ENCODE results near the gene NDUFS2. TPM values are rescaled to one million over a fixed set of nuclear protein-coding genes. Genes with fewer than 3 reads are reported as not detected.

Gene NDUFS2
- total RNA-seq, 2 donors from 2014 or later, result 46.4 to 67.2 TPM

DNA sequence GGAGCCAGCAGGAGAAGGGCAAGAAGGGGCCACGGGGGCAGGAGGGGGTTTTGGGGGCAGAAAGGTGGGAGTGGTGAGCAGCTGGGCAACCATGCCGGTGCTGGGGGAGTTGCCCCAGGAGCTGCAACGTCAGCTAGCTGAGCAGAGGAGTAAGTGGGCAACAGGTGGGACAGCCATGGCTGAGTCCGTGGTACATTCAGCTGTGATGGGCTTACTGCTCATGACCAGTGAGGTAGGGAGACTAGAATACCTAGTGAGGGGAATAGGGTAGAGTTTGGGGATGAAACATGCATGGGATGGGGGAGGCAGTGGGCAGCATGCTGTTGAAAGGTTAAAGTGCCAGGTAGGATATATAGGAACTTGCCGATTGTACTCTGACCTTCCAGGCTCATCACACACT, 40.5 kb upstream of the NDUFS2 start:
- Histone ChIP-seq H3K4me3 (no peak overlapping the region), H3K36me3 (replicated peaks in 1 of 2; ENCODE audit: insufficient read depth in 1 of 2, low read depth in 2 of 2) (peaks cover 0 to 8% of the 10 kb centered on the region in 2 donors), H3K27me3 (no peaks in the 10 kb centered on the region), H3K9me3 (no peaks in the 10 kb centered on the region), H3K4me1 (peaks cover 39% of the 10 kb centered on the region), H3K27ac (no peak overlapping the region)
- ATAC-seq, result no peak
- intact Hi-C loops (cut with DNase I), result no loop called here
- TF ChIP-seq CTCF (IDR thresholded peaks at IDR 0.05) (no peak), POLR2A (IDR thresholded peaks at IDR 0.05) (no peak)
- no peak for DNase-seq
- 81 to 85% methylated on average over 5 of the region's 5 CpGs for WGBS, 2 donors

DNA sequence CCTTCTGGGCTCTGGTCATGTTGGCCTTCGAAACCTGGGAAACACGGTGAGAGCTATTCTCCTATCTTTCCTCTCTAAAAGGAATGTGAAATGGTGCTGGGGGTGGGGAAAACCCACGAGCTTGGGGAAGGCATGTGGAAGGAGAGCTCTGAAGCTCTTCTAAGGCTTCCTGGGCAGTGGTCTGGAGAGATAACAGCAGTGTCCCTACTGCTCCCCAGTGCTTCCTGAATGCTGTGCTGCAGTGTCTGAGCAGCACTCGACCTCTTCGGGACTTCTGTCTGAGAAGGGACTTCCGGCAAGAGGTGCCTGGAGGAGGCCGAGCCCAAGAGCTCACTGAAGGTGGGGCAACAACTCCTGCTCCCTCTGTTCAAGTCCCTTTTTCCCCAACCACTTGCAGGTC, 40.1 kb upstream of the NDUFS2 start:
- no peak for DNase-seq
- intact Hi-C loops (cut with DNase I), result no loop called here
- Histone ChIP-seq H3K36me3 (replicated peaks in 1 of 2; ENCODE audit: insufficient read depth in 1 of 2, low read depth in 2 of 2) (peaks cover 0 to 7% of the 10 kb centered on the region in 2 donors), H3K27ac (no peak overlapping the region), H3K4me3 (no peak overlapping the region), H3K4me1 (peaks cover 42% of the 10 kb centered on the region), H3K27me3 (no peaks in the 10 kb centered on the region), H3K9me3 (no peaks in the 10 kb centered on the region)
- ATAC-seq, result no peak
- TF ChIP-seq POLR2A (IDR thresholded peaks at IDR 0.05) (no peak), CTCF (IDR thresholded peaks at IDR 0.05) (no peak)
- 71 to 78% methylated on average over 6 to 7 of the region's 7 CpGs for WGBS, 2 donors

DNA sequence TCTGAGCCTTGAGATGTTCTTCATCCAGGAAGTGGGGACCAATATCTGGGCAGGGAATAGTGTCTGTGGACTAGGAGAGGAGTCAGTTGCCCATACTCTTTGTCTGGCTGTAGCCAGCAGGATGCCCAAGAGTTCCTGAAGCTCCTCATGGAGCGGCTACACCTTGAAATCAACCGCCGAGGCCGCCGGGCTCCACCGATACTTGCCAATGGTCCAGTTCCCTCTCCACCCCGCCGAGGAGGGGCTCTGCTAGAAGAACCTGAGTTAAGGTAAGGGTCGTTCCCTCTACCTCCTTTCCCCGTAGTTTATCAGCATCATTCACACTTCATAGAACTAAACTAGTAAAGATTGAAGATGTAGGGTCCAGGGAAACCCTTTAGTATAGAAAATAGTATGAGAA, 39.4 kb upstream of the NDUFS2 start:
- Histone ChIP-seq H3K27me3 (no peaks in the 10 kb centered on the region), H3K4me3 (no peak overlapping the region), H3K4me1 (peaks cover 50% of the 10 kb centered on the region), H3K9me3 (no peaks in the 10 kb centered on the region), H3K36me3 (replicated peaks in 1 of 2; ENCODE audit: insufficient read depth in 1 of 2, low read depth in 2 of 2) (peaks cover 0 to 4% of the 10 kb centered on the region in 2 donors), H3K27ac (no peak overlapping the region)
- 90 to 91% methylated on average over 10 of the region's 10 CpGs for WGBS, 2 donors
- no peak for DNase-seq
- TF ChIP-seq CTCF (IDR thresholded peaks at IDR 0.05) (no peak), POLR2A (IDR thresholded peaks at IDR 0.05) (no peak)
- ATAC-seq, result no peak
- intact Hi-C loops (cut with DNase I), result no loop called here

GRCh38 chr1:161163793-161164192, 38.4 kb upstream of the NDUFS2 start:
- Histone ChIP-seq H3K9me3 (no peaks in the 10 kb centered on the region), H3K27ac (no peak overlapping the region), H3K36me3 (replicated peaks in 1 of 2; ENCODE audit: insufficient read depth in 1 of 2, low read depth in 2 of 2) (peaks cover 0 to 2% of the 10 kb centered on the region in 2 donors), H3K27me3 (no peaks in the 10 kb centered on the region), H3K4me1 (peaks cover 49% of the 10 kb centered on the region), H3K4me3 (no peak overlapping the region)
- ATAC-seq, result no peak
- intact Hi-C loops (cut with DNase I), result no loop called here
- WGBS, 2 donors, result 74 to 79% methylated on average over 5 of the region's 5 CpGs
- DNase-seq, result no peak
- no peak for TF ChIP-seq POLR2A (IDR thresholded peaks at IDR 0.05)
- TF ChIP-seq CTCF (IDR thresholded peaks at IDR 0.05), result no peak

DNA sequence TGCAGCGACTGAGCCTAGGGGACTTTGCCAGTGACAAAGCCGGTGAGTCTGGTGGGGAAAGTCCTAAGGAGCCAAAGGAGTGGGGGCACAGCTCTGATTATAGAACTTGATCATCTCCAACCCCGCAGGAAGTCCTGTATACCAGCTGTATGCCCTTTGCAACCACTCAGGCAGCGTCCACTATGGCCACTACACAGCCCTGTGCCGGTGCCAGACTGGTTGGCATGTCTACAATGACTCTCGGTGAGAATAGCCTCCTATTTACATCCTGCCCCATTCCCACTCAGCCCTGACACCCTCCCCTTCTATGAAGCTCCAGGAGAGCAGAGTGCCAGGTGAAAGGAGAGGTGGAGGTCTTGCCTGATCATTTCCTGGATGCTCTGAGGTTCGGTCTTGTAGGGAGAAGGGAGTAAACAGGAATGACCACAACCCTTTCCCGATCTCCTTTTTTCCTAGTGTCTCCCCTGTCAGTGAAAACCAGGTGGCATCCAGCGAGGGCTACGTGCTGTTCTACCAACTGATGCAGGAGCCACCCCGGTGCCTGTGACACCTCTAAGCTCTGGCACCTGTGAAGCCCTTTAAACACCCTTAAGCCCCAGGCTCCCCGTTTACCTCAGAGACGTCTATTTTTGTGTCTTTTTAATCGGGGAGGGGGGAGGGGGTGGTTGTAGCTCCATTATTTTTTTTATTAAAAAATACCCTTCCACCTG, 37.1 kb upstream of the NDUFS2 start:
- ATAC-seq (no peak), DNase-seq (no peak)
- Histone ChIP-seq H3K27me3 (no peaks in the 10 kb centered on the region), H3K27ac (peak overlapping the region; percentile 0 to 91 (median 88)), H3K4me1 (peaks cover 43% of the 10 kb centered on the region), H3K9me3 (no peaks in the 10 kb centered on the region), H3K36me3 (replicated peaks in 1 of 2; ENCODE audit: insufficient read depth in 1 of 2, low read depth in 2 of 2) (peaks cover 0 to 2% of the 10 kb centered on the region in 2 donors), H3K4me3 (no peak overlapping the region)
- no peak for TF ChIP-seq CTCF (IDR thresholded peaks at IDR 0.05)
- no peak for TF ChIP-seq POLR2A (IDR thresholded peaks at IDR 0.05)
- intact Hi-C loops (cut with DNase I), result no loop called here
- WGBS, 2 donors, result 47 to 55% methylated on average over 13 to 14 of the region's 14 CpGs
